OCI-LY7 (cell line): ENCODE results near the gene EIF4G1. TPM values are rescaled to one million over a fixed set of nuclear protein-coding genes. Genes with fewer than 3 reads are reported as not detected.

Experiments used
- BruUV-seq: library from RNA; stranded (reverse); fragments of 400-500 nt; replicated peaks from 2 replicates; lab custom pipeline; 2021; lab: Mats Ljungman, UMichigan
- CTCF ChIA-PET: fragments of 300-600 bp; sonication (Branson Sonifier 250); formaldehyde crosslinking; loops from one replicate; lab custom pipeline; 2022; ENCODE audit warnings: antibody characterized with exemption; ENCODE audit not compliant: unreplicated experiment; lab: Charles Lee
- POLR2A ChIA-PET: fragments of 300-600 bp; sonication (Branson Sonifier 250); formaldehyde crosslinking; loops from one replicate; lab custom pipeline; 2022; ENCODE audit warnings: antibody characterized with exemption; lab: Charles Lee
- DNase-seq: peaks from one replicate; pipeline ENCODE4 v3.0.0-alpha.2; 2015; ENCODE audit warnings: low spot score
- H2AFZ ChIP-seq: fragments of 200-600 bp; sonication (generic), shearing (Covaris generic); 2 replicates; pipeline ENCODE4 v1.6.1; 2014; ENCODE audit warnings: mild to moderate bottlenecking, antibody characterized with exemption, low read length, moderate library complexity
- H3K27ac ChIP-seq: fragments of 200-600 bp; sonication (generic); 2 replicates; pipeline ENCODE4 v1.5.1; 2014; ENCODE audit warnings: mixed run types, low read depth, mild to moderate bottlenecking, moderate library complexity, low read length, inconsistent platforms; ENCODE audit not compliant: poor library complexity, severe bottlenecking
- H3K36me3 ChIP-seq: fragments of 200-600 bp; sonication (generic); 2 replicates; pipeline ENCODE4 v1.6.1; 2014; ENCODE audit warnings: mild to moderate bottlenecking, antibody characterized with exemption, low read length, moderate library complexity, mixed read lengths; ENCODE audit not compliant: insufficient read depth
- H3K4me1 ChIP-seq: fragments of 200-600 bp; sonication (generic); 2 replicates; pipeline ENCODE4 v1.5.1; 2014; ENCODE audit warnings: mild to moderate bottlenecking, low read length; ENCODE audit not compliant: insufficient read depth, poor library complexity, severe bottlenecking
- H3K4me2 ChIP-seq: fragments of 200-600 bp; sonication (generic); 2 replicates; pipeline ENCODE4 v1.6.1; 2014; ENCODE audit warnings: mild to moderate bottlenecking, low read length
- H3K4me3 ChIP-seq: fragments of 200-600 bp; sonication (generic); 2 replicates; pipeline ENCODE4 v1.5.1; 2014; ENCODE audit warnings: mild to moderate bottlenecking, low read depth, low read length; ENCODE audit not compliant: poor library complexity, severe bottlenecking
- H3K79me2 ChIP-seq: fragments of 200-600 bp; sonication (generic); 2 replicates; pipeline ENCODE4 v1.6.1; 2016; ENCODE audit warnings: low read depth, mild to moderate bottlenecking, low read length, moderate library complexity, mixed read lengths; ENCODE audit not compliant: insufficient read depth
- H3K9me2 ChIP-seq: fragments of 200-600 bp; sonication (generic); 2 replicates; pipeline ENCODE4 v1.6.1; 2016; ENCODE audit warnings: mild to moderate bottlenecking, low read length, mixed read lengths; ENCODE audit not compliant: insufficient read depth
- H3K9me3 ChIP-seq: fragments of 200-600 bp; sonication (generic); 2 replicates; pipeline ENCODE4 v1.6.1; 2014; ENCODE audit warnings: mild to moderate bottlenecking, mixed run types, low read length, mixed read lengths
- H4K20me1 ChIP-seq: fragments of 200-600 bp; sonication (generic); 2 replicates; pipeline ENCODE4 v1.6.1; 2014; ENCODE audit warnings: mild to moderate bottlenecking, antibody characterized with exemption, low read length, moderate library complexity, mixed read lengths; ENCODE audit not compliant: insufficient read depth
- EZH2phosphoT487 ChIP-seq: fragments of 200-600 bp; sonication (generic); IDR thresholded peaks from 2 replicates; pipeline ENCODE4 v1.6.1; 2018; ENCODE audit warnings: low read depth, borderline replicate concordance, mild to moderate bottlenecking, mixed run types, antibody characterized with exemption, low read length, moderate library complexity, mixed read lengths
- intact Hi-C: fragments of 100-400 bp; cut with micrococcal nuclease; formaldehyde crosslinking; loops from one replicate; pipeline ENCODE4 v1.10.0; 2022; ENCODE audit not compliant: unreplicated experiment
- total RNA-seq, 2 experiments: library from RNA; depleted of rRNA in 1 of 2; stranded (reverse); fragments of >200 nt in 1 of 2; shearing (Covaris generic) in 1 of 2; gene quantifications; 2 replicates each; pipeline ENCODE4 v1.2.3, GENCODE V29; 2014 to 2022
- TF ChIP-seq, protein P1 (sequence below): fragments of 200-600 bp; sonication (generic); conservative IDR thresholded peaks from 2 replicates; pipeline ENCODE4 v1.5.1; 2014; ENCODE audit warnings: mild to moderate bottlenecking, antibody characterized with exemption, low read length, moderate library complexity, mixed read lengths

EIF4G1 gene
- total RNA-seq, 2 experiments from 2014 or later = 245 to 412 TPM

DNA sequence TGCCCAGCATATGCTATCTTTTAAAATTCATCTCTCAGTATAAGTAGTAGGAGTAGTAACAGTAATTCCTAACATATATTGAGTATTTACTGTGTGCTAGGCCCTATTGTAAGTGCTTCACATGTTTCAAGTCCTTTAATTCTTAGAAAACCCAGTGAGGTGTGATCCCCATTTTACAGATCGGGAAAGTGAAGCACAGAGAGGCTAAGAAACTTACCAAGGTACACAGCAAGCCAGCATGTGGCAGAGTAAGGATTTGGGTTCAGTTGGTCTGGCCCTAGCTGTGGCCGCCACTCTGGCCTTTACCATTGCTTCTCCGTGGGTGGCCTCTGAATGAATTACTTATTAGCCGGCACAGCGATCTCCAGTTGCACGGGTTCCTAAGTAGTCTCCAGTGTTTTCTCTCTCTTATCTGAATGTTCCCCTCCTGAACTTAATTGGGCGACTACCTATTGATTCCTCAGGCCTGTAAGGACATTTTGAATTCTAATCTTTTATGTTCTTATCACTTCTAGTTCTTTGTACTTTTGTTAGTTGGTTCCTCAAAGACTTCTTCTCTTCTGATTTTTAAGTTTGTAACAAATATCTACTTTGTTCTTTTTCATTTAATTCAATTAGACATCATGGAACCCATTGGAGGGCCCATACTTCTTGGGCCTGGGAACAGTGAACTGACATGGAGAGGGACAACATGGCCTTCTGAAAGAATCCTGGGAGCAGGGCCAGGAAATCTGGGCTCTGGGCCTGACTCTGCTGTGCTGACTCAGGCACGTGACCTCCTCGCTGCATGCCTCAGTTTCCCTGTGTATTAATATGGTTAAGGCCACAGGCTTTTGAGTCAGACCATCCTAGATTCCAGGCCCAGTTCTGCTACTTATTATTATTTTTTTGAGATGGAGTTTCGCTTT lies 35.4 kb downstream of the EIF4G1 start:
- CTCF ChIA-PET = no interaction called here
- intact Hi-C loops = no loop called here
- BruUV-seq = no TSS peak

GRCh38 chr3:184350618-184351017 lies 36.2 kb downstream of the EIF4G1 start:
- Histone ChIP-seq H3K79me2 (no peaks in the 10 kb centered on the region), H3K27ac (no peak overlapping the region), H3K36me3 (0 out of 2 replicates have a peak, but pooled peaks cover 4% of the 10 kb centered on the region), H3K4me2 (no peak overlapping the region), H4K20me1 (no peaks in the 10 kb centered on the region), H3K4me3 (no peak overlapping the region), H3K9me2 (no peaks in the 10 kb centered on the region), H3K9me3 (no peaks in the 10 kb centered on the region), H3K4me1 (no peaks in the 10 kb centered on the region), H2AFZ (no peak overlapping the region)
- ChIA-PET POLR2A (no interaction called here), CTCF (no interaction called here)
- TF ChIP-seq, protein P1, sequence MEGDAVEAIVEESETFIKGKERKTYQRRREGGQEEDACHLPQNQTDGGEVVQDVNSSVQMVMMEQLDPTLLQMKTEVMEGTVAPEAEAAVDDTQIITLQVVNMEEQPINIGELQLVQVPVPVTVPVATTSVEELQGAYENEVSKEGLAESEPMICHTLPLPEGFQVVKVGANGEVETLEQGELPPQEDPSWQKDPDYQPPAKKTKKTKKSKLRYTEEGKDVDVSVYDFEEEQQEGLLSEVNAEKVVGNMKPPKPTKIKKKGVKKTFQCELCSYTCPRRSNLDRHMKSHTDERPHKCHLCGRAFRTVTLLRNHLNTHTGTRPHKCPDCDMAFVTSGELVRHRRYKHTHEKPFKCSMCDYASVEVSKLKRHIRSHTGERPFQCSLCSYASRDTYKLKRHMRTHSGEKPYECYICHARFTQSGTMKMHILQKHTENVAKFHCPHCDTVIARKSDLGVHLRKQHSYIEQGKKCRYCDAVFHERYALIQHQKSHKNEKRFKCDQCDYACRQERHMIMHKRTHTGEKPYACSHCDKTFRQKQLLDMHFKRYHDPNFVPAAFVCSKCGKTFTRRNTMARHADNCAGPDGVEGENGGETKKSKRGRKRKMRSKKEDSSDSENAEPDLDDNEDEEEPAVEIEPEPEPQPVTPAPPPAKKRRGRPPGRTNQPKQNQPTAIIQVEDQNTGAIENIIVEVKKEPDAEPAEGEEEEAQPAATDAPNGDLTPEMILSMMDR = no peak
- TF ChIP-seq EZH2phosphoT487 = no peak
- BruUV-seq = no TSS peak
- no peak for DNase-seq
- intact Hi-C loops = no loop called here

More for the DNA sequence above, 35.4 kb downstream of the EIF4G1 start:
- H3K9me2 ChIP-seq = no peaks in the 10 kb centered on the region
- DNase-seq = no peak
- no peak overlapping the region for H3K4me3 ChIP-seq
- H2AFZ ChIP-seq = no peak overlapping the region
- H3K79me2 ChIP-seq = no peaks in the 10 kb centered on the region
- no peaks in the 10 kb centered on the region for H4K20me1 ChIP-seq
- no peaks in the 10 kb centered on the region for H3K9me3 ChIP-seq
- no peak overlapping the region for H3K27ac ChIP-seq
- POLR2A ChIA-PET = no interaction called here
- no peak overlapping the region for H3K4me2 ChIP-seq
- 0 out of 2 replicates have a peak, but pooled peaks cover 4% of the 10 kb centered on the region for H3K36me3 ChIP-seq
- TF ChIP-seq, protein P1 = no peak
- TF ChIP-seq EZH2phosphoT487 = no peak
- no peaks in the 10 kb centered on the region for H3K4me1 ChIP-seq
